Progenitor cell of endocrine pancreas (in vitro differentiated cells): ENCODE measurements around the gene CTRL. TPM values are rescaled to one million over a fixed set of nuclear protein-coding genes. Genes with fewer than 3 reads are reported as not detected.

Experiments used
- DNase-seq: peaks from one replicate; pipeline ENCODE4 v3.0.0; 2021; ENCODE audit warnings: low spot score; ENCODE audit not compliant: unreplicated experiment
- H3K27ac Mint-ChIP-seq: 2 replicates; pipeline ENCODE4 v1.8.0; 2021; ENCODE audit warnings: mild to moderate bottlenecking, moderate library complexity, mixed read lengths
- H3K27me3 Mint-ChIP-seq: 2 replicates; pipeline ENCODE4 v1.8.0; 2021; ENCODE audit warnings: mixed read lengths
- H3K36me3 Mint-ChIP-seq: 2 replicates; pipeline ENCODE4 v1.8.0; 2022; ENCODE audit warnings: mixed read lengths; ENCODE audit not compliant: insufficient read depth
- H3K4me1 Mint-ChIP-seq: 2 replicates; pipeline ENCODE4 v1.8.0; 2021; ENCODE audit warnings: low read depth, mixed read lengths
- H3K4me3 Mint-ChIP-seq: 2 replicates; pipeline ENCODE4 v1.8.0; 2021; ENCODE audit warnings: low read depth, mild to moderate bottlenecking, moderate library complexity, mixed read lengths
- H3K9me3 Mint-ChIP-seq: 2 replicates; pipeline ENCODE4 v1.8.0; 2021; ENCODE audit warnings: low read depth, mixed read lengths
- total RNA-seq: library from RNA; stranded (reverse); gene quantifications from 2 replicates; pipeline ENCODE4 v1.2.1, GENCODE V29; 2021
- TF ChIP-seq, protein P1 (sequence below): fragments of 200-600 bp; sonication (generic); IDR thresholded peaks from one replicate; pipeline ENCODE4 v1.5.0; 2021; ENCODE audit warnings: antibody characterized with exemption, mild to moderate bottlenecking; ENCODE audit not compliant: unreplicated experiment

CTRL gene
- total RNA-seq, 1 donor from 2014 or later = 0.57 TPM

DNA sequence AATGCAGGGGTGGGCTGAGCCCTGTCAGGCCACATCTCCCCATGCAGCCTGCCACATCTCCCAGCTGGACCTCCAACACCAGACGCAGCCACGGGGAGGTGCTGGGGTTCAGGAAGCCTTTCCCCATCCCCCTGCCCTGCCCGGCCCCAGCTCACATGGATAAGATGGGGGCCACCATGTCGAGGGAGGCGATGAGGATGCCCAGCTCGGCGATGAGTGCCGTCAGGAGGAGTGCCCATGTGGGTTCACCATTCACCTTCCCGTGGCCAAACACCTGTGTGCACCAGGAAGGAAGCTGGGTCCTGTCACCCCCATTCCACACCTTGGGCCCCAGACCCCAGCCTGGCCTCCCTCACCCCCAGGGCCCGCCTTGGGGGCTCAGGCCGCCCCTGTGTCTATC lies 18.0 kb upstream of the CTRL start:
- Mint-ChIP-seq H3K27ac (no peak overlapping the region), H3K36me3 (peaks cover 8% of the 10 kb centered on the region), H3K27me3 (no peaks in the 10 kb centered on the region), H3K4me1 (no peaks in the 10 kb centered on the region), H3K4me3 (no peak overlapping the region), H3K9me3 (no peaks in the 10 kb centered on the region)
- TF ChIP-seq, protein P1, sequence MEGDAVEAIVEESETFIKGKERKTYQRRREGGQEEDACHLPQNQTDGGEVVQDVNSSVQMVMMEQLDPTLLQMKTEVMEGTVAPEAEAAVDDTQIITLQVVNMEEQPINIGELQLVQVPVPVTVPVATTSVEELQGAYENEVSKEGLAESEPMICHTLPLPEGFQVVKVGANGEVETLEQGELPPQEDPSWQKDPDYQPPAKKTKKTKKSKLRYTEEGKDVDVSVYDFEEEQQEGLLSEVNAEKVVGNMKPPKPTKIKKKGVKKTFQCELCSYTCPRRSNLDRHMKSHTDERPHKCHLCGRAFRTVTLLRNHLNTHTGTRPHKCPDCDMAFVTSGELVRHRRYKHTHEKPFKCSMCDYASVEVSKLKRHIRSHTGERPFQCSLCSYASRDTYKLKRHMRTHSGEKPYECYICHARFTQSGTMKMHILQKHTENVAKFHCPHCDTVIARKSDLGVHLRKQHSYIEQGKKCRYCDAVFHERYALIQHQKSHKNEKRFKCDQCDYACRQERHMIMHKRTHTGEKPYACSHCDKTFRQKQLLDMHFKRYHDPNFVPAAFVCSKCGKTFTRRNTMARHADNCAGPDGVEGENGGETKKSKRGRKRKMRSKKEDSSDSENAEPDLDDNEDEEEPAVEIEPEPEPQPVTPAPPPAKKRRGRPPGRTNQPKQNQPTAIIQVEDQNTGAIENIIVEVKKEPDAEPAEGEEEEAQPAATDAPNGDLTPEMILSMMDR = no peak
- DNase-seq = no peak

DNA sequence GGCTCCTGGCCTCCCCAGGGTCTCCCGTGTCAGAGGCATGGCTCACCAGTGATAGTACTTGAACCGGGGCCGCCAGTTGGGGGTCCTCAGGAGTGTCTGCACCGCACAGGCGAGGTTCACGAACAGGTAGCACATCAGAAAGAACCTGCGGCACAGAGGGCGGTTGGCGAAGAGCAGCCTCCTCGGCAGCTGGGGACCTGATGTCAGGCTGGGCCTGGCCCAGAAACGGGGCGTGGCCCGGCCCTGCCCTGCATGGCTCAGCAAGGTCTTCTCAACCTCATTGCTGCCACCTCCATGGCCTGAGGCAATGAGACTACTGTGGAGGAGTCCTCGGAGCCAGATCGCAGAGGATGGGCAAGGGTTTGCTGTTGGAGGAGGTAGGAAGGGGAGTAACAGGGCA lies 16.4 kb upstream of the CTRL start:
- no peaks in the 10 kb centered on the region for H3K27me3 Mint-ChIP-seq
- peaks cover 8% of the 10 kb centered on the region for H3K36me3 Mint-ChIP-seq
- no peak overlapping the region for H3K4me3 Mint-ChIP-seq
- H3K4me1 Mint-ChIP-seq = peaks cover 4% of the 10 kb centered on the region
- no peaks in the 10 kb centered on the region for H3K9me3 Mint-ChIP-seq
- TF ChIP-seq, protein P1 = no peak
- H3K27ac Mint-ChIP-seq = peak overlapping the region; percentile 36
- no peak for DNase-seq

DNA sequence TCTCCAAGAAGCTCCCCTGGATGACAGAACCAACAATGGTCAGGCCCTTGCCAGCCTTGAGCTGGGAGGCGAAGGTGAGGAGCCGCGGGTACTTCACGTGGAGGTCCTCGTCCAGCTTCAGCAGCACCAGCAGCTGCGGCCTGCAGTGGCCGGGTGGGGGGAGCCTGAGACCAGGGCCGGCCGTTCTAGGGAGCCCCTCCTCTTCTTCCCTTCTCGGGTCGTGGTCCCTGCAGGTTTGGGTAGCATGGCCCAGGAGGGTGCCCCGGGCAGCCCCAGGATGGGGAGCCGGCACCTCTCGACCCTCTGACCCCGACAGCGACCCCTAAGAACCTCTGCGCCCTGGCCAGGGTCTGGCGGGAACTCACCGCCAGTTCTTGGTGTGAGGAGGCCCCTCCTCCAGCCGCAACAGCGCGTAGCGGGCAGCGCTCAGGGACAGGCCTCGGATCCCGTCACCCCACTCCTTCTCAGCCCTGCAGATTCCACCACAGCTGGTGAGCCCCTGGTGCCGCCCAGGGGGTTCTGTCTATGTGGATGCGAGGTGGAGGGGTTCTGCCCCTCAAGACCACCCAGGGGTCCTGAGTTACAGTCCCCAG lies 15.4 kb upstream of the CTRL start:
- Mint-ChIP-seq H3K27me3 (no peaks in the 10 kb centered on the region), H3K4me1 (peaks cover 6% of the 10 kb centered on the region), H3K27ac (no peak overlapping the region), H3K36me3 (peaks cover 8% of the 10 kb centered on the region), H3K9me3 (no peaks in the 10 kb centered on the region), H3K4me3 (no peak overlapping the region)
- TF ChIP-seq, protein P1 = no peak
- no peak for DNase-seq

DNA sequence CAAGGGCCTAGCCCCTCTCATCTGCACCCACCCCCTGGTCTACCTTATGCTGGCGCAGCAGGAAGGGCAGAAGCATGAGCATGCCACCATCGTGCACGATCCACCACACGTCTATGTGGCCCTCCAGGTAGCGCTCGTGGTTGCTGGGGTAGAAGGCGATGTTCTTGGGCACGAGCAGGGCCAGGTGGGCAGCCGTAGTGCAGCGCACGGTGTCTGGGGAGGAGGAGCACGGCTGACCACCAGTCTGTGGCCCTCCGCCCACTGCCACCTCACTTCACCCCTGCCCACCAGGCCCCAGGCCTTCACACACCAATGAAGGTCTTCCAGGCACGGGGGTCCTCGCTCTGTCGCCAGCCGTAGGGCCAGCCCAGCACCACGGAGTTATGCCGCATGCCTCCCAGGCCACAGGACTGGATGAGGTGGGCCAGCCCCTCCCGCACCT lies 14.5 kb upstream of the CTRL start:
- Mint-ChIP-seq H3K27ac (no peak overlapping the region), H3K27me3 (no peaks in the 10 kb centered on the region), H3K4me1 (peaks cover 6% of the 10 kb centered on the region), H3K4me3 (no peak overlapping the region), H3K36me3 (peaks cover 4% of the 10 kb centered on the region), H3K9me3 (no peaks in the 10 kb centered on the region)
- DNase-seq = no peak
- TF ChIP-seq, protein P1 = no peak

DNA sequence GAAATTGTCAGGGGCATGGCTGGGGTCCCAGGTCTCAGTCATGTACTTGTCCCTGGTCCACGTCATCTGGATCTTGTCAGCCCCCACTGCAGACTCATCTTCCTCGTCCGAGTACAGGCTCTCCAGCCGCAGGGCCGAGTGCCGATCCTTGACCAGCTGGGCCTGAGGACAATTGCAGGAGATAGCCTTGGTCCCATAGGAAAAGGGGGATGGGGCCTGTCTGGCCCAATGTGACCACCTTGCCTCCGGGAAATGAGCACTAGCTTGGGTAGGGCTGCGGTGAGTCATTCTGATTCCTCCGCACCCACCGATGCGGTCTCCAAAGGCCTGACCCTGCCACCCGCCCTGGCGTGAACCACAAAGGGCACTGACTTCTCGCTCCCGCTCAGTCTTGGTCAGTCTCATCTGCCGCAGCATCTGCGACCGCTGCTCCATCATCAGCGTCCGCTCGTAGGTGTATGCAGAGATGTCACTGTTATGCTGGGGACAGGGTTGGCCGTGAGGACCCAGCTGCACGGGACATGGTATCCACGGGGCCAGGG lies 13.8 kb upstream of the CTRL start:
- Mint-ChIP-seq H3K4me3 (no peak overlapping the region), H3K36me3 (peaks cover 4% of the 10 kb centered on the region), H3K4me1 (peaks cover 6% of the 10 kb centered on the region), H3K27ac (peak overlapping the region; percentile 59), H3K27me3 (no peaks in the 10 kb centered on the region), H3K9me3 (no peaks in the 10 kb centered on the region)
- TF ChIP-seq, protein P1 = no peak
- no peak for DNase-seq
